NB4 (cell line): ENCODE data around the gene LASP1NB.

Experiments
- CTCF ChIP-seq: IDR thresholded peaks from one replicate; pipeline ENCODE4 v1.5.1; 2012; ENCODE audit warnings: low read depth, low read length
- MAX ChIP-seq: IDR thresholded peaks from 2 replicates; pipeline ENCODE4 v1.6.1; 2011; ENCODE audit warnings: low read depth, low read length
- MYC ChIP-seq: IDR thresholded peaks from 2 replicates; pipeline ENCODE4 v1.6.1; 2011; ENCODE audit warnings: low read depth, low read length
- POLR2A ChIP-seq: IDR thresholded peaks from 2 replicates; pipeline ENCODE4 v1.6.1; 2011; ENCODE audit warnings: mild to moderate bottlenecking; ENCODE audit not compliant: insufficient read length; ENCODE audit errors: extremely low read depth

DNA sequence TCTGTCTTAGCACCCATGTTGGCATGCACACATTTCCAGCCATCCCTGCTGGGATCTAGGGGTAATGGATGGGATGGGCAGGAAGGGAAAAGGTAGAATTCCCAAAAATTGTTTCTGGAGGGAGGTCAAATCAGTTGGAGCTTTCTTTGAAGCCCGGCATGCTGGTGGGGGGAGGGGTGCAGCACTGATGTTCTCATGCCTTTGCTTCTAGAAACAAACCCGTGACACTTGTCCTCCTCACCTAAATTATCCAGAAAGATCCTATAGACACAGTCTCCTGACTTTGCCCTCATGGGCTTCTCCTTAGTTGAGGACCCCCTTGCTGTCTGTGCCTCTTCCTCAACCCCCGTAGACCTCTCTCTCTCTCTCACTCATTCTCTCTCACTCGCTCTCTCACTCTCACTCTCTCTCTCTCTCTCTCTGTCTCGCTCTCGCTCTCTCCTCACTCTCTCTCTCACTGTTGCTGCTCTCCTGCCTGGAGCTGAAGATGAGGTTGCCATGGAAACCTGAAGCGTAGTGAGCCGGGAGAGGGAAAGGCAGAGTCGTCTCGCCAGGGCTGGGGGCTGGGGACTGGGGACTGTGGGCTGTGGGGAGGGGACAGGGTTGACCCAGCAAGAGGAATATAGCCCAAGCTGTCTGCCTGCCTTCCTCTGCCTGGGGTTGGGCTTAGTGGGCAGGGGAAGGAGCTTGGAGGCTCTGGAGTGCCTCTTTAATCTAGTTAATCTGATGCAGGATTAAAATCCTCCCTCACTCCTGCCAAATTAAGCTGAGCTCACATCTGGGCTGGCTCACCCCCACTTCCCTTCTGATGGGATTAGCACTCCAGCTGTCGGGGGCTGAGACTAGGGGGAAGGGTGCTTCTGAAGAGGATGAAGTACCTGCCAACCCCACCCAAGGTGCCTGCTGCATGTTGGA, 39.4 kb upstream of the LASP1NB start:
- TF ChIP-seq CTCF (no peak), MAX (no peak), POLR2A (no peak), MYC (no peak)
